AG08396 (cell line): Measurements from ENCODE around the gene DDAH1.
A peak's percentile ranks its signal among the peaks of the same experiment; 100 is the strongest.

Source experiments
- DNase-seq: peaks from one replicate; pipeline ENCODE4 v3.0.0; 2012; ENCODE audit warnings: low spot score, mixed read lengths

The DDAH1 gene

DNA sequence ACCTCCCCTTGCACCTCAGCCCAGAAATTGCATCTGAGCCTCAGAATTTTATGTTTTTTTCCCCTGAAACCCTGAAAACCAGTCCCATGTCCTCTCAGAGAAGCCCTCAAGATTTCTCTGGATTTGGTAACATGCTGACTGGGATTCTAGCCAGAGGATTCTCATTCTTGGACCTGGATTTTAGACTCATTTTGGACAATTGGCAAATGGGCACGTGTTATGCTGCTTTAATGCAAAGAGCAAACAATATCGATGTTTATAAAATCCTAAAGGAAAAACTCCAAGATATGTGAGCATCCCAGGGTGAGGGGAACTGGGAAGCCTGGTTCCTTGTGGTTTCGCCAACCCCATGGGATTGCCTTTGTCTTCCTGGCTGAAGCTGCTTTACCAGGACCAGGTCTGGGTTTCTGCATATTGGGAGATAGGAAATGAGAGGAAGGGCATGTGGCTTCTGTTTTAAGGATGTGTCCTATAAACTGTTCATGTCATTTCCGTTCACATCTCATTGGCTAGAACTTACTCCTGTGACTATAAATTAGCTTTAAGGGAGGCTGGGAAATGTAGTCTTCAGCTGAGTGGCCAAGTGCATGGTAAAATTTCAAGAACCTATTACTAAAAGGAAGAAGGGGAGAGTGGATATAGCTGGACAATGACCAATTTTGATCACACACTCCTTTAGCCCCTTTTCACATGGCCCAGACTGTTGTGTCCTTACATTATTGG lies 161.4 kb downstream of the DDAH1 start:
- no peak for DNase-seq

DNA sequence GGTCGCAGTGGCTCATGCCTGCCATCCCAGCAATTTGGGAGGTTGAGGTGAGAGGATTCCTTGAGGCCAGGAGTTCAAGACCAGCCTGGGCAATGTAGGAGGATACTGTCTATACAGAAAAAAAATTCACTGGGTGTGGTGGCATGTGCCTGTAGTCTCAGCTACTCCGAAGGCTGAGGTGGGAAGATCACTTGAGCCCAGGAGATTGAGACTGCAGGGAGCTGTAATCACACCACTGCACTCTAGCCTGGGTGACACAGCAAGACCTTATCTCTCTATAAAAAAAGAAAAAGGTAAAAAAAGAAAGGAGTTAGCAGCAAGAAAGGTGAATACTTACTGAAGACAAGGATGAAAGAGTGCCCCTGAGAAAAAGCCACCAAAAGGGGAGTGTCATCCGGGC lies 164.8 kb downstream of the DDAH1 start:
- no peak for DNase-seq

DNA sequence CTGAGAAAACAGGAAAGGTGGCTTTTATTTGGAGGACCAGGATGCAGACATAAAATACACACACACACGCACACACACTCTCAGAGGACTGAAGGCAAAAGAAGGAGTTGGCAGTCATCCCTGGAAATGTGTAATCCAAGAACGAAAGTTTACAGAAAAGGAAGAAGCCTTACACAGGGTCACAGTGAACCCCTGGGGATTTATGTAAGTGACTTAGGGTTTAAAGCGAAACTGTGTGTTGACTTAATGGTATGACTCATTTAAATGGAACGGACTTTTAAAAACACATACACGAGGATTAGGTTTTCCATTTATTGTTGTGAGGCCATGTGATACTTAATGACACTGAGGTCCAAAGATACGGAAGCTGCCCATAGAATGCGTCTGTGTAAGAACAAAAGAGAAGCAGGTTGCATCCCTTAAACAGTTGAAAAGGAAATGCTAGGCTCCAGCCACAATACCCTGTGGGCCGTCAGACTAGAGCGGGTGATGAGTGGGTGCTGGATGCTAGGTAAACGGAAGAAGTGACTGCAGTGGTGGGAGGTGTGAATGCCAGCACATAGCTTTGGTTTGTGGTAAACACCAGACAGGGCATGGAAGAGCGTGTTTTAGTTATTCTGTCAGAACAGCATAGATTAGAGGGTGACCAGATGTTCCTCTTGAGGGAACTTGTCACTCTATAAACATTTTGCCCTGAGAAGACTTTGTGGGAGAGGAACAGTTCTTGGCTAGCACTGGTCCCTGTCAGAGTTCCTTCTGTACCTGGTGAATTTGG lies 166.9 kb downstream of the DDAH1 start:
- peak; percentile 72 for DNase-seq

DNA sequence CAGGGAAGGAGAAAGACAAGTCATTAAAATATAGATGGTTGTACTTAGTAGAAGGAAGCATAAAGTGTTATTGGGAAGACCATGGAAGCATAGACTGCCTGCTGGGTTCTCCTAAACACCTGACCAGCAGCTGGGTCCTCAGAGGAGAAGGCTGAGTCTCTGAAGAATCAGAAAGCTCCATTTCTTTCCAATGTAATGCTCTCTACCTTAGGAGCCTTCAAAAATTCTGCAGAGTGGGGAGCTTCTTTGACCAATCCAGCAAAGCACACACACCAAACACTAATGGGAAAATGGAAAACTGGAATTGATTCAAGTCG lies 167.5 kb downstream of the DDAH1 start:
- DNase-seq = no peak

DNA sequence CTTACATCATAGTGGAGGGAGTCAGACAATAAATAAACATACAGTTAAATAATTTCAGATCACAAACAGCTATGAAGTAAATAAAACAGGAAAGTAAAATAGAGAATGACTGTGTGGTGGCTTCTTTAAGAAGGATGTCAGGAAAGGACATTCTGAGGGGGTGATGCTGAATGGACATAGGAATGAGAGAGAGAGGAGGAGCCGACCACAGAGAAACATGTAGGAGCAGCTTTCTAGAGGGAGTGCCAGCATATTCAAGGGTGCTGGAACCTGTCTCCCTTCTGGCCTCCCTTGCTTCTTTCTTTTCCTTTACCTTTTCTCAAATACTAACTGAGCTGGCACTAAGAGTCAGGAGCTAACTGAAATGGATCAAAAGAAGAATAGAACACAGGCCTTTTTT lies 168.0 kb downstream of the DDAH1 start:
- DNase-seq = no peak

DNA sequence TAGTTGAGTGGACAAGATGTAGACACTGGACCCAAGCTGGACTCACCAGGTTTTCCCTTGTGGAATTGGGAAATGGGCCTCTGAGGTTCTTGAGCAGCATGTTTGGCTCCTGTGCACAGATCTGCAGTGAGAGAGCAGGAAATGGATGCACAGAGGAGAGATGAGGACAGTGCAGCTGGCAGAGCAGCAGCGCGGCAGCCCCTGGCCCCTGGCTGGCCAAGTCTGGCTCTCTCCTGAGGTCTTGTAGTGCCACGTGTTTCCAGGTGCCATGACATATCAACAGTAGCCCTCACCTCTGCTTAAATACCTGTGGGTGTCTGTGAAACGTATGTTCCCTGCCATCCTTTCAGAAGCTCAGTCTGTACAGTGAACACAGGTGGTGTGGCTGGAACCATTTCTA lies 169.3 kb downstream of the DDAH1 start:
- DNase-seq = no peak

DNA sequence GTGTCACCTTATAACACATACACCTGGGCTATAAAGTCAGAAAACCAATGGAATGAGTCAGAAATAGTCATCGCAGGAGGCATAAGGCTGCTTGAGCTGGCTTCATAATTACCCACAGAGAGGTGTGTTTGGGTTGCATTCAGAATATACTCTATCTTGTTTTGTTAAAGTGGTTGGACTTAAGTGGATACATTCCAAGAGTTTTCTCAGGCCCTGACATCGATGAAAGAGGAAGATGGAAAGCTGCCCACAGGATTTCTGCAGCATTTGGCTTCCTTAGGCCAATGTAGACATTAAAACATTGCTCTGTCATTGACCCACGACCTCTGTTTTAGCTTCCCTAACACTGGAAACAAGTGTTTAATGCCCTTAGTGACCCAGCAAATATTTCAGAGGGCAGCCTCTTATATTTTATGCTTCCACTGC lies 169.9 kb downstream of the DDAH1 start:
- no peak for DNase-seq

DNA sequence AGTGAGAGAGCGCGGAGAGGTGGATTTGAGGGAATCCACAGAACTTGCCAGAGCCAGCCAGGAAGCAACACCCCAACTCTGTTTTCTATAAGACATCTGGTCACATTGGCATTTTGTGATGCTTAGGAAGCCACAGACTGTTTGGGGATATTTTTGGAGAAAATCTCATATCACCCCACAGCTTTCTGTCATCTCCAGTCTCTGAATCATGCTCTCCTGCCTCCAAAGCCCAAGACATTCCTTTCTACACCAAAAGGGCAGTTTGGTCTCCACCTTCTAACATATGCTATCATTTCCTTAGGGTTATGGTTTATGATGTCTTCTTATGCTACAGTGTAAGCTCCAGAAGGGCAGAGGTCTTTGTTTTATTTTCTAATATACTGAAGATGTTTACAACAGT lies 174.1 kb downstream of the DDAH1 start:
- DNase-seq = peak; percentile 28

DNA sequence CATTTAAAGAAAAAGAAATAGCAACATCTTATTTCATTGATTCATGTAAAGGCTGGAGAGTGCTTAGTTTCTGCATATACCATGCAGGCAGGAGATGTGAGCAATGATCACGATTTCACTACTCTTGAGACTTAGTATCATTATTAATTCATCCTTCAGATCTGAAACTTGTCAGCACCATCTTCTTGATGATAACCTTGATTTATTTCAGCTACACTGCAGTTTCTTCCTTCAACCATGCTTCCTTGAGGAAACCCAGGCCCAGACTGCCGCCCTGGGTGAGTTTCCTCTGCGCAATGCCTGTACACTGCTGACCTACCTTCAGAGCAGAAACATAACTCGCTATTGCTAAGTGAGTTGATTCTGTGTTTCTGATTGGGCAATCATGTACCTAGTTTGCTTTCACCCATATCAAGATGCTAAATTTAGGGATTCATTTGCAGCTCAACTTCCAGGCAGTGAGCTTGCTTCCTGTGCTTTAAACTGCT lies 175.1 kb downstream of the DDAH1 start:
- DNase-seq = no peak

DNA sequence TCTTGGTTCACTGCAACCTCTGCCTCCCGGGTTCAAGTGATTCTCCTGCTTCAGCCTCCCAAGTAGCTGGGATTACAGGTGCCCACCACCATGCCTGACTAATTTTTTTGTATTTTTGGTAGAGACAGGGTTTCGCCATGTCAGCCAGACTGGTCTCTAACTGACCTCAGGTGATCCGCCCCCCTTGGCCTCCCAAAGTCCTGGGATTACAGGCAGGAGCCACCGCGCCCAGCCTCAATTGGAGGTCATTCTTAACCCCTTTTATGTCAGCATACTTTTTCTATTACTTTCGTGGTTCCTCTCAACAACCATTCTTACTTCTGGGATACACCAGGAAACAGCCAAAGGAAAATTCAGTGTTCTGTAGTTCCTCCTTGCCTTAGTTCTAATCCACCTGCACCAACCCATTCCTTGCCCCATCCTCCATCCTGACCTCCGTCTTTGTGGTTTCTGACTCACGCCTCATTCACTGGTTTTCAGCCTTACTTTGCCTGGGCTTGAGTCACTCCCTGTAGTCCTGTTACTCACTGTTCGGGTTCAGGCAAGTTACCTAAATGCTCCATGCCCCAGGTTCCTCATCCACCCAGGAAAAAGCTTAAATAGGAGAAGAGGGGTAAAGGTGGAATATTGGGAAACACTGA lies 175.6 kb downstream of the DDAH1 start:
- DNase-seq = peak; percentile 67

DNA sequence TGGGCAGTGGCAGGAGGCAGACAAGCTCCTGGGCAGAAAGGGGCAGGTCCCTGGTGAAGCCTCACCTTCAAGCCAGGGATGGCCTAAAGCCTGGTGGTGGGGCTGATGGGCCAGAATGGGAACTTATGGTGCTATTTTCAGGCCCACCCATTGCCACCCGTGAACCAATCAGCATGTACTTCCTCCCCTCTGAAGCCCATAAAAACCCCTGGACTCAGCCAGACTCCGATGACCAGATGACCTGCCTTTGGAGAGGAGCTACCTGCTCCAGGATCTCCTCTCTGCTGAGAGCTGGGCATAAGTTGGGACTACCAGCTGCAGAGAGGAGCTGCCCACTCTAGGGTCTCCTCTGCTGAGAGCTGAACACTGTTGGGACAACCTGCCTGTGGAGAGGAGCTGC lies 180.8 kb downstream of the DDAH1 start:
- DNase-seq = no peak

DNA sequence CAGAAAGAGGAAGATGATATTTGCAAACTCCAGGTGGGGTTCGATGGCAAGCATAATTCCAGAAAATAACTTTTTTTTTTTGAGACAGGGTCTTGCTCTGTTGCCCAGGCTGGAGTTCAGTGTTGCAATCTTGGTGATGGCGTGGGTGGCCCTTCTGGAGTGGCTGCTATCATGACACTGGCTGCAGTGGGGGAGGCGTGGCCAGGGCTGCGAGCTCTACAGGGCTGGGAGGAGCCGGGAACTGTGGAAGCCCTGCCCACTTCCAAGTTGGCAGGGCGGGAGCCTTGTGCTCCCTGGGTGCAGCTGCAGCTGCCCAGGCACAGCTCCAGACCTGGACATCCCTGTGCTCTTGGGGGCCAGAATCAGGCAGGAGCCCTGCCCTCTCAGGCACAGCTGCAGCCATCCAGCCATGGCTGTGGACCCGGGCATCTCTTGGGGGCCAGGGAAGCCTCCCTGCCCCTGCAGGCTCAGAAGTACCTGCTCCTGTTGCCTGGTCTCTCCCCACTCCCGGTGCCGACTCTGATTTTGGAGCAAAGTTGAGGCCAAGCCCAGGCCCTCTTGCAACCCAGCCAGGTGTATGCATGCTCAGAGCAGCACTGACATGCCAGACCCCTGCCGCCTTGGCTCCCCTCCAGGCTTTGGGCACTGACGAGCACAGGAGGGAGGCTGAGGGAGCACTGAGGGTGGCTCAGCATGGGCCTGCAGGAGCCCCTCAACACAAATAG lies 181.3 kb downstream of the DDAH1 start:
- no peak for DNase-seq

DNA sequence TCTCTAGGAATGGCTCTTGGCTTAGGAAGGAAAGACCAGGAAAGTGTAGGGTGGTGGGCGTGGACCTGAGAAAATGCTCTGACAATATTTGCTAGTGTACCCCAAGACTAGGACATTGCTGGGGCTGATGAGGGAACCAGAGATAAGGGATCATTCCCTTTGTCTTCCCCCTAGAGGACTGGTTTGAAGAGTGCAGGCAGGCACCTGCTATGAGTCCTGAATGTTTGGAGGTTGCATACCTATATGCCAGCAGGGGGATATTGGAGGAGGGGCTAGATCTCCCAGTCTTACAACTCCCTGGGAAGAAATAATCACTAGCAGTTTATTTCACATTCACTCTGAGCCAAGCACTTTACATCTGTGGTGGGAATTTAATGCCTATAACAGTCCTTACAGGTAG lies 182.5 kb downstream of the DDAH1 start:
- no peak for DNase-seq

DNA sequence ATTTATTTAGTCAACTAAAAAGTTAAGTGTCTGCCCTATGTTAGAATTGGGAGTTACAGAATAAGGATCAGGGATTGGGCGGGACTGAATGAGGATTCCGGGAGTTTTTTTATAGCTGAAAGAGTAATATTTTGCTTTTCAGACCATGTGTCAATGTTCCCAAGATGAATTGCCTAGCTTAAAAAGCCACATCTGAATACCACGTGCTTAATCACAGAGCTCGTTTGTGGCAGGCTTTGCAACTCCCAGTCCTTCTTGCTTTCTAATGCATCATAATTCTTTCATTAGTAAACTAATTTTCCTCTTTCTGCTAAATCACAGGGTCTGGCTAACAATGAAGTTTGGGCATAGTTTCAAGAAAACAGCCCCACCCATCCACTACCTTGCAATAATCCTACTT lies 184.3 kb downstream of the DDAH1 start:
- DNase-seq = no peak

DNA sequence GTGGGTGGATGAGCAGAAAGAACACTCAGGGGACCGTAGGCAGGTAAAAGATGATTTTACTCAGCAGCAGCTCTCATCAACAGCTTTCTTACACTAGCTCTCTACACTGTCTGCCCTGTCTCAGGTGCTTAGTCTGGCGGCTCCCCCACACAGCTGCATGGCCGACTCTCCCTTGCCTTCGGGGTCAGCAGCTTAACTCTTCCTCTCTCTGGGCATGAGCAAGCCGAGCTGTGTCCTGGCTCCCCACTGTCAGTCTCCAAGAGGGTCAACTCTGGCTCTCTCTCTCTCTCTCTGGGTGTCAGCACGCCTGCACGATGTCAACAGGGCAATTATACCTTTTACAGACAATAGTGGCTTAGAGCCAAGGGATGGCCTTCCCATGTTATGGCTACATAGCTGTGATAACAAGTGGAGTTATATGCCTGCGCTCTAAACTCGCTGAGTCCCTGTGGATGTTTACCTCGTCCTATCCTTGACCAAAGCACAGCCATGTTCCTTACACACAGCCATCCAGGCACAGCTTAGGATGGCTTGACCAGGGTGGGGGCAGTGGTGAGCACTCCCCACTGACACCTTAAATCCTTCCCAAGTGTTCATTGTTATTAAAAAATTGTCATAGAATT lies 185.4 kb downstream of the DDAH1 start:
- DNase-seq = no peak

DNA sequence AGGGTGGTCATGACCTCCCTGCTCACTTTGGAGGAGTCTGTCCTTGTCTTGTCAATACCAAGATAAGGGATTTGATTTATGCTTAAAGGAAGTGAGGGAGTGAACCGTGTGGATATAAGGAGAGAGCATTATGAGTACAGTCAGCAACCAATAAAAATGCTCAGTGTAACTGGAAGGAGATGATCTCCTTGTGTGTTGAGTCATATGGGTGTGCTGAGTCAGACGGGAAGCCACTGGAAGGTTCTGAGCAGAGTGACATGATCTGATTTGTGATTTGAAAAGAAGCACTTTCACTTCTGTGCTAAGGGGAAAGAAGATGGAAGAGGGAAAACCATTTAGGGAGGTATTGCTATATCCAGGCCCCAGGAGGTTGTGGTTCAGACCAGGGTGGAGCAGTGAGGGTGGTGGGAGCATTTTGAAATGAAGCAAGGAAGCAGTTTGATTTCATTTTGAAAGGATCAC lies 186.1 kb downstream of the DDAH1 start:
- peak; percentile 82 for DNase-seq

DNA sequence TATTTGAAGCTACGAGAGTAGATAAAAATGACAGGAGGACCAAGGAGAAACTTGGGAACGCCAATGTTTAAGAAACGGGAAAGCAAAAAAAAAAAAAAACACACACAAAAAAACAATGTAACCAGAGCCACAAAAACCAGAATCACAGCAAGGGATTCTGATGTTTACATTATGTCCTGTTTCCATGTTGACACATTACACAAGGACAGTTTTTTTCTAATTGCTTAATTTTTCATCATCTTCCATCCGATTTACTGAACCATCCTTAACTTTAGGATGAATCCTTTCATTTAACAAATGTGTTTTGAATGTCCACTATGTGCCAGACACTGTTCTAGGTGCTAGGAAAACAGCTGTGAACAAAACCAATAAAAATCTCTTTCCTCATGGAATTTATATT lies 187.2 kb downstream of the DDAH1 start:
- no peak for DNase-seq

DNA sequence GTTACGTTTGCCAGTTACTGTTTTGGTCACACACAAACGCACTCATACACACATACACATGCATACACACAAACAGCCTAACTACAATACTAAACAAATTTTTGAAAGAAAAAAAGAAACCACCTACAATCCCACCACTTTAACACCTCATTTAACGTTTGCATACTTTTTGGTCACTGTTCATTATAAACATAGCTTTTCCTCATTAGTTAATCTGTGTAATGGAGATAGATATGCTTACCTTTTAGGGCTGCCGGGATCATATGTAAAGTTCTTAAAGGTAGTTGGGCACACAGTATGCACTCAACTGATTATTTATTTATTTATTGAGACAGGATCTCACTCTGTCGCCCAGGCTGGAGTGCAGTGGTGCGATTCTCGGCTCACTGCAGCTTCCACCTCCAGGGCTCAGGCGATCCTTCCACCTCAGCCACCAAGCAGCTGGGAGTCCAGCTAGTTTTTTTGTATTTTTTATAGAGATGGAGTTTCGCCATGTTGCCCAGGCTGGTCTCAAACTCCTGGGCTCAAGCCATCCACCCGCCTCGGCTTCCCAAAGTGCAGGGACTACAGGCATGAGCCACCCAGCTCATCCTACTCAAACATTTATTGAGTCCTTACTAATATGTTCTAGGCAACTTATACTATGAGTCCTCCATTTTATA lies 187.8 kb downstream of the DDAH1 start:
- no peak for DNase-seq

DNA sequence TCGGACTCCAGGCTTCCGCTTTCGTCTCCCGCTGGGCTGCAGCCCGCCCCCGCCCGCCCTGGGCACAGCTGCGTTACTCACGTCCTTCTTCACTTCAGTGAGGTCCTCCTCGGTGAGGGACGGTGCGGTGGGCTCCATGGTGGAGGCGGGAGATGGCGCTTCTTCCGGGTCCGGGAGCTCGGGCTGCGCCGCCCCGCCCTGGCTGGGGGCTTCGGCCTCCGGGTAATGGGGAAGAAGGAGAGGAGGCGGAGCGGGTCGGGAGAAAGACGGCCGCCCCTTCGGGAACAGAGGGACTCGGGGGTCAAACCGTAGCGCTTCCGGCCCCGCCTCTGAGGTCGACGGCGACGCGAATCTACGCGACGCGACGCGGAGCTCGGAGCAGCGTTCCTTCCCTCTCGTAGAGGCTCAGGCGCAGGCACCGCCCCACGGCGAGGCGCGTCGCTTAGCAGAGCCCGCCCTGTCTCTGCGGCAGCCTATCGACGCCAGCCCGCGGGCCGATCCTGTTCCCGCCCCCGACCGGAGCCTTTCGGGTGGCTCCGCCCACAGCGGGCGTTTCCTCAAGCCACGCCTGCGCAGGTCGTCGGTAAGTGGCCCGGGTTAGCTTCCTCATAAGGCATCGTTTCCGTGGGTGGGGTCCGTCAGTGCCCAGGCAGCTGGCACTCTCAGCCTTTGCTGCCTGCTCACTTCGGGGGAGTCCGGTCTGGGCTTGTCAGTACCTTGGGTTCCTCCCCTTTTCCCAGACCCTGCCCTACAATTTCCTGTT lies 188.6 kb downstream of the DDAH1 start, which contains the start of gene BCL10:
Gene BCL10, minus strand, starts transcription at position 418 of the 763 bp plus-strand sequence. Its CDS starts 280 bp downstream, at position 138.
- peak; percentile 95 for DNase-seq

DNA sequence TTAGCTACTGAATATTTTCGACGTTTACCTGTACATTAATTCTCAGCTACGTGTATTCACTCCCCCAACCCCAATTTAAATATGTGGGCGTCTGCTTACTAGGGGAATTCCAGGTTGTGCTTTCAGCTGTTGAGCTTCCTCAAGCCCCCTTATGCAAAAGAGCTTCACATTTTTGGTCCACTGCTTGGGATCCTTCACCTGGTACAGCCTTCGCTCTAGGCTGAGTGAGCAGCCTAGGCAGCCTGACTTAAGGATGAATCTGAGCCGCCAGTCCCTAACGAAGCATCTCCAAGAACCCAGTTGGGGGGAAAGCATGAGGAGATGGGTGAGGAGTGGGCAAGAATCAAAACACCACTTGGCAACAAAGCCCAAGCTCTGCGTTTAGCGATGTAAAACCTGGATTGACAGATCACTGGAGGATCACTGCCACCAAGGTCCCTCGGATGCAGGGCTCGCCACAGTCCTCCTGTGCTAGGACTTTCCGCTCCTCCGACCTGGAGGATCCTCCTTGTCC lies 189.2 kb downstream of the DDAH1 start:
- DNase-seq = no peak
